Measurements from ENCODE around the gene SCCPDH.

The SCCPDH gene

GRCh38 chr1:246787781-246788513 lies 63.7 kb downstream of the SCCPDH start:
- no peak for TF ChIP-seq CTCF (IDR thresholded peaks at IDR 0.05; ENCODE audit: poor library complexity, severe bottlenecking)

GRCh38 chr1:246788895-246789338 lies 64.7 kb downstream of the SCCPDH start:
- DNase-seq (ENCODE audit: low spot score) (no peak), ATAC-seq (ENCODE audit: low read depth) (no peak)
- no peak overlapping the region for H3K27ac ChIP-seq (ENCODE audit: poor library complexity, severe bottlenecking)
- H3K9me3 ChIP-seq (ENCODE audit: severe bottlenecking) = no peaks in the 10 kb centered on the region
- no peaks in the 10 kb centered on the region for H3K27me3 ChIP-seq (ENCODE audit: insufficient read depth, poor library complexity, severe bottlenecking)
- H3K4me3 ChIP-seq (ENCODE audit: severe bottlenecking) = no peak overlapping the region
- H3K36me3 ChIP-seq (ENCODE audit: low read depth) = no peaks in the 10 kb centered on the region
- no peaks in the 10 kb centered on the region for H3K4me1 ChIP-seq (ENCODE audit: insufficient read depth, poor library complexity, severe bottlenecking)
- no peak for TF ChIP-seq CTCF (IDR thresholded peaks at IDR 0.05; ENCODE audit: poor library complexity, severe bottlenecking)

More at GRCh38 chr1:246787781-246788513, 63.7 kb downstream of the SCCPDH start:
- H3K27ac ChIP-seq (ENCODE audit: poor library complexity, severe bottlenecking) = no peak overlapping the region
- DNase-seq (ENCODE audit: low spot score) = no peak
- H3K4me3 ChIP-seq (ENCODE audit: severe bottlenecking) = no peak overlapping the region
- H3K4me1 ChIP-seq (ENCODE audit: insufficient read depth, poor library complexity, severe bottlenecking) = no peaks in the 10 kb centered on the region
- H3K36me3 ChIP-seq (ENCODE audit: low read depth) = no peaks in the 10 kb centered on the region
- no peak for ATAC-seq (ENCODE audit: low read depth)
- H3K27me3 ChIP-seq (ENCODE audit: insufficient read depth, poor library complexity, severe bottlenecking) = no peaks in the 10 kb centered on the region
- H3K9me3 ChIP-seq (ENCODE audit: severe bottlenecking) = no peaks in the 10 kb centered on the region

DNA sequence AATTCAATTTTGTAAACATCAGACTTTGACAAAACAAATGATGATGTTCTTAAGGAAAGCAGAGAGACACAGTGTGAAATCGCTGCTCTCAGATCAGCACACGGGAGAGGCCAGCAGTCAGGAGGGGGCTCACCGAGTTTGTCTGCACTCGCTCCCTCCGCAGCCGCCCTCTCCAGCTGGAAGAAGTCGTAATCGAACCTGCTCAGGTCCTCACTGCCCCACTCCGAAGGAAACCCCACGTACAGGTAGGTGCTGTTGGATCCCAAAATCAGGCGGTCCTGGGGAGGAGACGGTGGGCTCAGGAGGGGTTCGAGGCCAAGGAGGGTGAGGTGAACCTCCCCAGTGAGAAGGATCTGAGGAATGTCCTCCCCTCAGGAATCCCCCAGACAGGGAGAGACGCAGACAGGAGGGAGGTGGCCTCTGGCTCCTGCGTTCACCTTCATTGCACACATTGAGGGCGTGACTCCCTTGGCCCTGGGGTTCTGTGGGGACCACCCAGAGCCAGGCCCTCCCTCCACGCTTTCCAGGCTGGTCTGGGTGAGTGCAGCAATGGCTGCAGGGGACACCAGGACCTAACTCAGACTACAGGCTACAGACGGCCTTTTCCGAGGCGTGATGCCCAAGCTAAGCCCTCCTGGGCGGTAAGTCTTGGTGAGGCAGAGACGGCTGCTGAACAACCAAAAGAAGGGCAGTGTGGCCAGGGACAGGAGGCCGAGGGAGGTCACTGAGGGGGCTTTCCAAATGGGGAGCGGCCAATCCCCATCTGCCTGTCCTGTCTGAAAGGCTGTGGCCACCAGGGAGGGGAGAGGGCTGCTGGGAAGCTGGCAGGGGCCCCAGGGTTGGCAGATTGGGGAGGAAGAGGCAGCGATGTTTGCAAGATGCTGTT lies 65.5 kb downstream of the SCCPDH start:
- Histone ChIP-seq H3K4me3 (ENCODE audit: severe bottlenecking) (no peak overlapping the region), H3K9me3 (ENCODE audit: severe bottlenecking) (no peaks in the 10 kb centered on the region), H3K27me3 (ENCODE audit: insufficient read depth, poor library complexity, severe bottlenecking) (no peaks in the 10 kb centered on the region), H3K4me1 (ENCODE audit: insufficient read depth, poor library complexity, severe bottlenecking) (peaks cover 2% of the 10 kb centered on the region), H3K27ac (ENCODE audit: poor library complexity, severe bottlenecking) (no peak overlapping the region), H3K36me3 (ENCODE audit: low read depth) (no peaks in the 10 kb centered on the region)
- ATAC-seq (ENCODE audit: low read depth) (no peak), DNase-seq (ENCODE audit: low spot score) (no peak)
- TF ChIP-seq CTCF (IDR thresholded peaks at IDR 0.05; ENCODE audit: poor library complexity, severe bottlenecking) = no peak

DNA sequence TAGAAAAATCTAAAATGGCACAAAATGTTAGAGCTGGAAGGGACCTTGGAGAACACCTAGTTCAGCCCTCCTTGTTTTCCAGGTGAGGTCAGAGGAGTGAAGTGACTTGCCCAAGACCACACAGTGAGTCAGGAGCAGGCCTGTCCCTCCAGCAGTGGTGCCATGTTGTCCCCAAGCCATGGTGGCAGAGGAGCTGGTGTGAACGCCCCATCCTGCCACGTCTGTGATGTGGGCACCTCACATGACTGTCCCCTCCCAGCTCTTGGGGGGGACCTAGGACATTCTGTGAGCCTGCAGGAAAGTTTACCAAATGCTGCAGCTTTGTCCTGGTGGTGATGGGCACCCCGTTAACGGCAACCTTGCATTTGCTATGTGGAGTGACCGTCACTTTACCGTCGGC lies 66.2 kb downstream of the SCCPDH start:
- H3K4me3 ChIP-seq (ENCODE audit: severe bottlenecking) = no peak overlapping the region
- ATAC-seq (ENCODE audit: low read depth) = no peak
- no peaks in the 10 kb centered on the region for H3K27me3 ChIP-seq (ENCODE audit: insufficient read depth, poor library complexity, severe bottlenecking)
- no peak overlapping the region for H3K27ac ChIP-seq (ENCODE audit: poor library complexity, severe bottlenecking)
- no peak for DNase-seq (ENCODE audit: low spot score)
- TF ChIP-seq CTCF (IDR thresholded peaks at IDR 0.05; ENCODE audit: poor library complexity, severe bottlenecking) = no peak
- peaks cover 7% of the 10 kb centered on the region for H3K4me1 ChIP-seq (ENCODE audit: insufficient read depth, poor library complexity, severe bottlenecking)
- no peaks in the 10 kb centered on the region for H3K9me3 ChIP-seq (ENCODE audit: severe bottlenecking)
- no peaks in the 10 kb centered on the region for H3K36me3 ChIP-seq (ENCODE audit: low read depth)

Data from RWPE2 (cell line).